HG02678 (cell line): ENCODE results near the gene FAM47E.

Experiments used
- ATAC-seq: cut with Tn5 transposase; IDR thresholded peaks from one replicate; pipeline ENCODE4 v1.9.1; 2021; ENCODE audit warnings: mild to moderate bottlenecking, moderate library complexity; ENCODE audit not compliant: unreplicated experiment

Gene FAM47E

DNA sequence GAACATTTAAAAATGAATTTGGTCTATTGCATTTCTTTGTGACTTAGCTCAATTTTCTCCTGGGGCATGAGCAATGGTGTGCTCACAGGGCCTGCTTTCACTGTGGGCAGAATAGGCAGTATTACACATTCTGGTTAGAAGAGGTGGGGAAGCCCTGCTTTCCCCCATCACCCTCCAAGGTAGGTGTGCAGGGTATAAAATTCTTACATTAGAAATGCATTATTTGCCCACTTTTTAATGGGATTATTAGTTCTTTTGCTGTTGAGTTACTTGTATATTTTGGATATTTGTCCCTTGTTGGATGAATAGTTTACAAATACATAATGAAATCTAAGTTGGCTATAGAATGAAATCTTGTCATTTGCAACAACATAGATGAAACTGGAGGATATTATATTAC is 46.7 kb downstream of the FAM47E start:
- no peak for ATAC-seq

- no peak for ATAC-seq
Observed at GRCh38 chr4:76300012-76300411, 48.5 kb downstream of the FAM47E start.

DNA sequence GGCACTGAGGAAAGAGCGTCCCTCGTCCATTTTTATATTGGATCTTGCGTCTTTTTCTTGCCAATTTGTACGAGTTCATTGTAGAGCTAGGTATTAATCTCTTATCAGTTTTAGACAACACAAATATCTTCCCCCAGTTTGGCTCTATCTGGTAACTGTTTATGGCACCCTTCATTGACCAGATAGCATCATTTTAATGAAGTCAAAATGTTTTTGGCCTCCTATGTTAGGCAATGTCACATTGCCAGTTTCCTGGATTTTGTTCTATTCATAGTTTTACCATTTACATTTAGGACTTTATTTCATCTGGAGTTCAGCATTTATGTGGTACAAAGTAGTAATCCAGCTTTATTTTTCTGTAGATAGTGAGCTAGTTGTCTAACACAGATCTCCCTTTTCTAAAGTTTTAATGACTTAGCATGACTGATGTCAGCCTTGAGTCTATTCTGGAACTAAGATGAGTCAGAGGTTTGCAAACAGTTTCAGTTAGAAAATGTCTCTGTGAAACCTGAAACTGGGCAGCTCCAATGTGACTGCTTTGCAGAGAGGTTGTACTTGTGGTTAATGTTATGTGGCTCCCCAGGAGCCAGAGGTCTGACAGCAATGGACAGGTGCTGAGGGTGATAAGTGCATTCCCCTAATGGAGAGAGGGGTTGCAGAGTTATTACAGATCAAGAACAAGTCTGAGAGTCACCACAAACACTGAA is 49.7 kb downstream of the FAM47E start:
- ATAC-seq = peak; percentile 98

GRCh38 chr4:76301775-76302162 is 50.2 kb downstream of the FAM47E start:
- ATAC-seq = no peak

- ATAC-seq = no peak
Observed at GRCh38 chr4:76302826-76303438, 51.4 kb downstream of the FAM47E start.

DNA sequence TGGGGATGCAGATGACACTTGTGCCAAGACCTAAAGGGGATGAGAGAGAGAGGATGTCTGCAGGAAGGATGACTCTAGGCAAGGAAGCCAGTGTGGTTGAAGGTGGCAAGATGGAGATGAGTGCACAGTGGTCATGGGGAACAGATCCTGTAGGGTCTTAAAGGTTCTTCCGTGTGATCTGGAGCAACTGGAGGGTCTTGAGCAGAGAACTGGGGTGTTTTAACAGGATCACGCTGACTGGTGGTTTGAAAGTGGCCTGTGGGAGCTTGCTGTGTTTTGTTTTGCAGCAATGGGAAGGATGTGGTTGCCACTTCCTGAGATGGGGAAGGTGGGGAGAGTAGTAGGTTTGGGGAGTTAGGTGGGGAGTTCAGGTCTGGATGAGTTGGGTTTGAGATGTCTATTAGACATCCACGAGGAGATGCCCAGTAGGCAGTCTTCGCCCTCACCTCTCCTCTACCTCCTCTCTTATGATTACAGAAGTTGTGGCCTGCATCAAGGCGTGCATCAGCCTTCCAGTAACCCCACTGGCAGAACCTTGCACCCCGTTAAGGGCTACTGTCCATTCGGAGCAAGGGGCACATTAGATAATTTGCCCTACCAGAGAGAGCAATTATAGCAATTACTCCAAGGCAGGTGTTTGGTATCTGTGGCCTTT is 53.6 kb downstream of the FAM47E start:
- ATAC-seq = no peak

DNA sequence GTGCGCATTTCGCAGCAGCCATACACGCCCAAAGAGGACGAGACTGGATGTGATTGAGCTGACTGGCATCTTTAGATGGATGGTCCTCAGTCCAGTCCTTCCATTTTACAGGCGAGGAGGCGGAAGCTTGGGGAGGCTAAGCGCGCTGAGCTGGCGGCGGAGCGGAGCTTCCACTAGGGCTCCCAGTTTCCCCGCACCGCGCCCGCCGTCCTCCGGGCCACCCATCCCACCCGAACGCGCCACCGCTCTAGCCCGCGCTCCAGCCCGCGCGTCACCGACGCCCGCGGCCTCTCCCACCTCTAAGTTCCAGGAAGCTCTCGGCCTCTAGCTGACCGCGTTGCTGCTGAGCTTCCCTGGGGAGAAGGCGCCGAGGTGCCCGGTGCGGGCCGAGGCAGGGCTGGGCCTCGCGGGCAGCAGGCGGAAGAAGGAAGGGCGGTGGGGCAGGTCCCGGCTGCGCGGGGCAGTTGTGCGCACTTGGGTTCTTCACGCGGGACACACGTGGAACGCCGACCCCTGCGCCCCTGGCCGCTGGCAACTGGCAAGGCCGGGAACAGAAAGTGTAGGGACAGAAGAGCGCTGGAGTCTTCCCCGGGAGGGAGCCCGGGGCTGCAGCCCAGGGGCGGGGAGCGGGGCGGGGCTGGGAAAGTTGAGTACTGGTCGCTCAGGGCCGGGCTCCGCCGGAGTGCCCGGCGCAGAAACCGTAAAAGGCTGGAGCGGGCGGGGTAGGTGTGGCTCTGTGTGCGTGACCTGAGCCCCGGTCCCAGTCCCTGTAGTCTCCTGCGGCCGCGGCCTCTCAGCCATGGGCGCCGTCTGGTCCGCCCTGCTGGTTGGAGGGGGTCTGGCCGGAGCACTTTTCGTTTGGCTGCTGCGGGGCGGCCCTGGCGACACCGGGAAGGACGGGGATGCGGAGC is 54.7 kb downstream of the FAM47E start, which contains the start of gene STBD1:
TSS of gene STBD1 (plus strand) at position 763 of the 911 bp plus-strand sequence. CDS start at position 800, 37 bp downstream.
- no peak for ATAC-seq

DNA sequence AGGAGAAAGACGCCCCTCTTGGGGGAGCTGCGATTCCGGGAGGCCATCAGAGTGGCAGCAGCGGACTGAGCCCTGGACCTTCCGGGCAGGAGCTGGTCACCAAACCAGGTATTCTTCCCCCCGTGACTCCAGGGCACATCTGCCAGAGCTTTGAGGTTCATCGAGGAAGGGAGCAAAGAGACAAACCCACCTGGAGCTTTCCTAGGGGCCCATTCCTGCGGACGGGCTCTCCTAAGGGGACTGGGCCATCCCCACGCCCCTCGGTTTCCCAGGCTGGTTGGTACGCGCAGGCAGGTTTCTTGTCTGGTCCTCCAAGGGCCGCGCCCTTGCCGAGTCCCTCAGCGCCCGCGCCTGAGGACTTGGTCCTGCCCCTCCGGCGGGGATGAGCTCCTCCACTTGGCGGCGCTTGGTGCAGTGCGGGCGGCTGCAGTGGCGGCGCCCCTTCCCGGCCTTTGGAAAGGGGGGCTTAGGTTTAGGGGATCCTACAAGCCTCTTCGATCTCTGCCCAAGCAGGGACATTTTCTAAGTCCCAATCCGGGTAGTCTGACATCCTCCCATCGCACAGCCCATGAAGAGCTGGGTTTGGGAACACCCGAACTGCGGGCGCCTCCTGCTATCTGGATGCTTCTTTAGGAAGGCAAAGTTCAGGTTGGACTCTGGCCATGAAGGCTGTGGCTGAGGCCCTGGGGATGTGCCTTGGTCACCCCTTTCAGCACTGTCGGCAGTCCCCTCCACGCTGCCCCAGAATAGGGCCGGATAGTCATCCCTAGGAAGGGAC is 55.5 kb downstream of the FAM47E start:
- no peak for ATAC-seq

DNA sequence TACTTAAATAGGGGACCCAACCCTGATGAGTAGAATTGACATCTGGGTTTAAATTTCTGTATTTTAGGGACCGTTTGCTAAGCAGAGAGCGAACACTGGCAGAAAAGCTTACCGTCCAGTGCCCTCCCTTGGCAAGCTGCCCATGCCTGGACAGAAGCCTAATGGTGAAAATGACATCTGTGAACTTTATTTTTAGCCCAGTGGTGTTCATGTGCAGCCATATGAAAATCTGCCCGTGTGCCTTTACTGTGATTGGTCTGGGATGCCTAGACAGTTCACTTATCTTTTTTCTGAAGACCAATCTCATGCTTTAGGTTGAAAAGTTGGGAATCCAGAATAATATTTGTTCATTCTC is 56.1 kb downstream of the FAM47E start:
- ATAC-seq = no peak

DNA sequence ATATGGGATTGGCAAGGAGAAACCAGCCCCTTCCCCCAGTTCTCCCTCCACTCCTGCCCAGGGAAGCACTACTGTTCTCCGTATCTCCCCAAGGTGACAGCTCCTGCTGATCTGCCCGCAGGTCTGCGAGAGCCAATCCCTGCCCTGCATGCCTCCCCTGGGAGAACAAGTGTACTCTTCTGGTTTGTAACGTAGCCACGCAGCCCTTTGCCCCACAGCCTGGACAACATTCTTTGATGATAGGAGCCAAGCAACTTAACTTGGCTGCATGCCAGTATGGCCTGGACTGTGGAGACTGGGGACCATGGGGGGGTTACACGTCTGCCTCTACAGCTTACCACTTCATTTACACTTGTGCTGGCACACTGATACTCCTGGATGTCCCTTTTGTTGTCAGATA is 57.0 kb downstream of the FAM47E start:
- no peak for ATAC-seq

DNA sequence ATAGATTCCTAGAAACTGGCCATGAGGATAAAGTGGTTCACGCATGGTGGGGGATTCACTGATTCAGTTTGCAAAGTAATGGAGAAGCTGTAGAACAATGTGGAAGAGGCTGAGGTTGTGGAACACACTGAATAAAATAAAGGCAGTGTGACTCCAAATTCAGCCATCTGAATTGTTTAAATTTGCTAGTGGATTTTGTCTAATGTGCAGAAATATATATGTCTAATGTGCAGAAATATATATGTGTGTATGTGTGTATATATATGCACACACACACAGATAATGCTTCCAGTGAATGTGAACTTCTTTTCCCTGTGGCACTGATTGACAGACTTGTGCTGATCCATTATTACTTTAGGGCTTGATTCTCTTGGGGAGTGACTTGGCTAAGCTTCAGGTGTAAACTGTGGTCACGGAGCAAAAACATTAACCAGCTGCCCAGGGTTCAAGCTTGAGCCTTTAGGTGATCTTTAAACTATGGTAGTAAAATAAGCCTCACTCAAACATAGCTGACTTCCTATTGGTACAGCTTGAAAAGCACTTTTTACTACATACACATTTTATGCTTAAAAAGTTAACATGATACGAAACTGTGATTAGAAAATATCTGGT is 58.5 kb downstream of the FAM47E start:
- ATAC-seq = no peak

GRCh38 chr4:76310683-76311082 is 59.2 kb downstream of the FAM47E start:
- no peak for ATAC-seq

- ATAC-seq = no peak
Observed at GRCh38 chr4:76311896-76312331, 60.4 kb downstream of the FAM47E start.

DNA sequence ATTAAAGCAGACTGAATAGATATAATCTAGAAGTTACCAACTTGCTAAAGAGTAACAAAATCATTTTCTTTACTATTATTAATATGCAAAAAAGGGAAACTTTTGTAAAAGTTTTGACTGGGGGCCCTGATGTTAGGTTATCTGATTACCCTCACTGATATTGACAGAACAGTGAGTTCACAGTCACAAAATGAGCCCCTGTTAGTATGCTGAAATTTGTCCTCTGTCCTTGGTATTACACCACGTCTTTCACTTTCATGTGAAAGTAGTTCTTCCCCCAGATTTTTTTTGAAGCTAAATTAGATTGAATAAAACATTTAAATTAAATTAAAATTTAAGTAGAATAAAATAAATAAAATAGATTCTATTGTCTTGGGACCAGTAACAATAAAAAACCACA is 60.9 kb downstream of the FAM47E start:
- no peak for ATAC-seq

GRCh38 chr4:76313547-76313946 is 62.0 kb downstream of the FAM47E start:
- no peak for ATAC-seq

DNA sequence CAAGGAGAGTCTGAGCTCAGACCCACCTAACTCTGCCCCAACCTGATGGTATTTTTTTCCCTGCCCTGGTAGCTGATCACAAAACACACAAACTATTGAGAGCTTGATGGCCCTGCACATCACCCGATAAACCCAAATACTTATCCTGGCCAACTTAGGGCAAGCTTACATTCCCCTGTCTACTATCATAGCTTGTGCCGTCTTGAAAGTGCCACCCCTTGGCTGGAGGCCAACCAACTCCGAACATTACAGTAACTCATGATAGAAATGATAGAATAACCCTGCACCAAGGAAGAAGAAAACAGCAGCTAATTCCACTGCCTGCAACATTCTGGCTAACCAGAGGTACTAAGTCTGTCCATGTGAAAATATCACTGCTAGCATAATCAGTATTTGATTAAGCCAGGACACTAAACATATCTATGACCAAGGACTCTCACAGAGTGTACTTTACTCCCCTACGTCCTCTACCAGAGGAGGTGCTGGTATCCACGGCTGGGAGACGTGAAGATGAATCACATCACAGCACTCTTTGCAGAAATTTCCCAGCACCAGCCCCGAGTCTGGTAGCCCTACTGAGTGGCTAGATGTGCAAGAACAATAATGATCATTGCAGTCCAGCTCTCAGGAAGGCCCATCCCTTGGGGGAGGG is 63.9 kb downstream of the FAM47E start:
- ATAC-seq = no peak

DNA sequence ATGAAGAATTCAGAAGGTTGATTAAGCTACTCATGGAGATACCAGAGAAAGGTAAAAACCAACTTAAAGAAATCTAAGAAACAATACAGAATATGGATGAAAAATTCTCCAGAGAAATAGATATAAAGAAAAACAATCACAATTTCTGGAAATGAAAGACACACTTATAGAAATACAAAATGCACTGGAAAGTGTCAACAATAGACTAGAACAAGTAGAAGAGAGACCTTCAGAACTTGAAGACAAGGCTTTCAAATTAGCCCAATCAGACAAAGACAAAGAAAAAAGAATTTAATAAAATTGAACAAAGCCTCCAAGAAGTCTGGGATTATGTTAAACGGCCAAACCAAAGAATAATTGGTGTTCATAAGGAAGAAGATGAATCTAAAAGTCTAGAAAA is 64.6 kb downstream of the FAM47E start:
- ATAC-seq = no peak

GRCh38 chr4:76322236-76322635 is 70.7 kb downstream of the FAM47E start:
- ATAC-seq = no peak

DNA sequence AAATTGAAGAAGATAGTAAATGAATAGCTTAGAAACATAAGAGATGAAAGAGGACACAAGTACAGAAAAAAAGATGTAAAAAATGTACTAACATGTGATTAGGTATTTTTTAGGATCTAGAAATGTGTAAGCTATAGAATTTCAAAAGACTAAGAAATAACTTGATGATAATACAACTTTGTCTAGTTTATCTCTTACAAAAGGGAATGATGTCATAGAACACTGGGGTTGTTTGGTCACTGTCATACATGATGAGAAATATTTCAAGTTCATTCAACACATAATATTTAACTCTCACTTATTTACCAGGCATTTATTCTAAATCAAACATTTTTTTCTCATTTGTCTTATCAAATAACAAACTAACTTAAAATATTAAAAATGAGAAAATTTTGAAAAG is 73.6 kb downstream of the FAM47E start:
- no peak for ATAC-seq

GRCh38 chr4:76326515-76326914 is 75.0 kb downstream of the FAM47E start:
- ATAC-seq = no peak
